Peyer's patch (tissue), 4 donors: ENCODE data around the gene CYTH2.

Experiments used
- CTCF ChIP-seq, 6 experiments: fragments of 450-650 bp in 4 of 6; fragments of 200-600 bp in 2 of 6; sonication (generic) in 1 of 6; IDR thresholded peaks; one replicate each; pipeline ENCODE4 v1.5.1; 2017 to 2019; ENCODE audit warnings: antibody characterized with exemption in 6 of 6, mild to moderate bottlenecking in 3 of 6, moderate library complexity in 1 of 6
- POLR2A ChIP-seq, 2 donors: fragments of 450-650 bp; IDR thresholded peaks; one replicate each; pipeline ENCODE4 v1.5.1; 2017; ENCODE audit warnings: antibody characterized with exemption in 2 of 2, mild to moderate bottlenecking in 2 of 2, moderate library complexity in 2 of 2

- no peak for TF ChIP-seq POLR2A (IDR thresholded peaks at IDR 0.05)
- no peak for TF ChIP-seq CTCF (IDR thresholded peaks at IDR 0.05)
Observed at GRCh38 chr19:48510421-48511268, 41.5 kb downstream of the CYTH2 start.
